CD14-positive monocyte (primary cell): ENCODE measurements around the gene MCF2L. TPM values are rescaled to one million over a fixed set of nuclear protein-coding genes. Genes with fewer than 3 reads are reported as not detected.

Experiments
- DNase-seq, 3 donors: peaks; one replicate each; pipeline ENCODE4 v3.0.0-alpha.2; 2011 to 2022
- H2AFZ ChIP-seq: 2 replicates; pipeline ENCODE4 v1.6.0; 2012; ENCODE audit warnings: mild to moderate bottlenecking, low read depth, low read length, inconsistent platforms; ENCODE audit not compliant: insufficient read depth, poor library complexity, severe bottlenecking
- H3K27ac ChIP-seq, 2 donors: 1 replicate in 1 of 2; 2 replicates in 1 of 2; pipeline ENCODE4 v1.5.1; 2012 to 2013; ENCODE audit warnings: low read length in 2 of 2, control low read depth in 1 of 2, inconsistent platforms in 1 of 2, low read depth in 1 of 2, mild to moderate bottlenecking in 1 of 2
- H3K27me3 ChIP-seq, 2 donors: one replicate each; pipeline versions ENCODE4 v1.6.0 to v1.6.1; 2011 to 2013; ENCODE audit warnings: low read length in 2 of 2; ENCODE audit not compliant: control insufficient read depth in 2 of 2, insufficient read depth in 2 of 2
- H3K36me3 ChIP-seq, 2 donors: replicated peaks in 1 of 2; 1 replicate in 1 of 2; 2 replicates in 1 of 2; pipeline versions ENCODE4 v1.5.1 to v1.6.1; 2012 to 2013; ENCODE audit warnings: low read length in 2 of 2, control low read depth in 1 of 2, inconsistent platforms in 1 of 2, mild to moderate bottlenecking in 1 of 2; ENCODE audit not compliant: insufficient read depth in 2 of 2, control insufficient read depth in 1 of 2
- H3K4me1 ChIP-seq, 2 donors: 1 replicate in 1 of 2; 2 replicates in 1 of 2; pipeline versions ENCODE4 v1.5.1 to v1.6.1; 2012 to 2013; ENCODE audit warnings: low read length in 2 of 2, control low read depth in 1 of 2, inconsistent platforms in 1 of 2, mild to moderate bottlenecking in 1 of 2, moderate library complexity in 1 of 2; ENCODE audit not compliant: insufficient read depth in 2 of 2, control insufficient read depth in 1 of 2
- H3K4me2 ChIP-seq: replicated peaks from 2 replicates; pipeline ENCODE3; 2012; ENCODE audit warnings: low read length, moderate library complexity, mild to moderate bottlenecking; ENCODE audit not compliant: poor library complexity, severe bottlenecking; ENCODE audit errors: extremely low read depth
- H3K4me3 ChIP-seq, 3 experiments: fragments of 200-600 bp in 1 of 3; sonication (generic) in 1 of 3; replicated peaks in 1 of 3; 1 replicate in 2 of 3; 2 replicates in 1 of 3; pipeline ENCODE4 v1.5.1; 2011 to 2013; ENCODE audit warnings: low read length in 3 of 3, mild to moderate bottlenecking in 3 of 3, control low read depth in 2 of 3, low read depth in 2 of 3, inconsistent platforms in 1 of 3, moderate library complexity in 1 of 3
- H3K79me2 ChIP-seq: 2 replicates; pipeline ENCODE4 v1.6.0; 2012; ENCODE audit warnings: mild to moderate bottlenecking, control low read depth, inconsistent platforms, low read length, moderate library complexity; ENCODE audit not compliant: insufficient read depth
- H3K9ac ChIP-seq: 2 replicates; pipeline ENCODE4 v1.6.0; 2017; ENCODE audit warnings: low read length, mild to moderate bottlenecking; ENCODE audit not compliant: insufficient read depth, poor library complexity, severe bottlenecking
- H3K9me3 ChIP-seq, 2 donors: replicated peaks in 1 of 2; 1 replicate in 1 of 2; 2 replicates in 1 of 2; pipeline versions ENCODE4 v1.5.1 to v1.6.1; 2012 to 2013; ENCODE audit warnings: low read length in 2 of 2, control low read depth in 1 of 2; ENCODE audit not compliant: control insufficient read depth in 1 of 2, insufficient read depth in 1 of 2
- H4K20me1 ChIP-seq: 2 replicates; pipeline ENCODE4 v1.6.0; 2012; ENCODE audit warnings: mild to moderate bottlenecking, low read length, control low read depth, moderate library complexity; ENCODE audit not compliant: insufficient read depth
- H3K27ac Mint-ChIP-seq, 7 donors: one replicate each; pipeline ENCODE4 v1.8.0; 2020; ENCODE audit warnings: mild to moderate bottlenecking in 7 of 7, mixed read lengths in 7 of 7, moderate library complexity in 6 of 7, inconsistent platforms in 2 of 7
- H3K27me3 Mint-ChIP-seq, 3 donors: one replicate each; pipeline ENCODE4 v1.8.0; 2021 to 2022; ENCODE audit warnings: low read depth in 3 of 3, mild to moderate bottlenecking in 3 of 3, mixed read lengths in 3 of 3, moderate library complexity in 3 of 3, inconsistent platforms in 1 of 3
- H3K36me3 Mint-ChIP-seq, 2 donors: one replicate each; pipeline ENCODE4 v1.8.0; 2020; ENCODE audit warnings: mixed read lengths in 2 of 2, inconsistent platforms in 1 of 2, mild to moderate bottlenecking in 1 of 2
- H3K4me1 Mint-ChIP-seq: one replicate; pipeline ENCODE4 v1.8.0; 2020; ENCODE audit warnings: mild to moderate bottlenecking, mixed read lengths
- H3K4me3 Mint-ChIP-seq, 2 donors: one replicate each; pipeline ENCODE4 v1.8.0; 2020; ENCODE audit warnings: mild to moderate bottlenecking in 2 of 2, mixed read lengths in 2 of 2, moderate library complexity in 1 of 2
- H3K9me3 Mint-ChIP-seq, 7 donors: one replicate each; pipeline ENCODE4 v1.8.0; 2020 to 2022; ENCODE audit warnings: mixed read lengths in 7 of 7, mild to moderate bottlenecking in 6 of 7, moderate library complexity in 6 of 7, inconsistent platforms in 2 of 7
- CTCF ChIP-seq: fragments of 200-600 bp; IDR thresholded peaks from one replicate; pipeline ENCODE4 v1.8.0; 2022; ENCODE audit warnings: antibody characterized with exemption, mild to moderate bottlenecking
- WGBS: methylation state at CpG from one replicate; pipeline ENCODE4 v1.1.5; 2013; ENCODE audit warnings: missing lambda C conversion rate; ENCODE audit not compliant: insufficient coverage; 5-methylcytosine and 5-hydroxymethylcytosine counted together
- intact Hi-C, 2 donors: fragments of 100-400 bp; cut with micrococcal nuclease; formaldehyde crosslinking; loops; one replicate each; pipeline versions ENCODE4 v1.15.0 to v1.15.1; 2023
- polyA plus RNA-seq, 3 donors: library from polyadenylated mRNA; depleted of rRNA in 1 of 3; unstranded in 2 of 3; stranded (reverse) in 1 of 3; fragments of 300-500 nt in 2 of 3; fragments of >200 nt in 1 of 3; fragmentation: Illumina TruSeq in 2 of 3; gene quantifications; 1 replicate in 2 of 3; 2 replicates in 1 of 3; pipeline ENCODE4 v1.2.3, GENCODE V29; 2012 to 2021

Gene MCF2L
- polyA plus RNA-seq, 3 donors = not detected

GRCh38 chr13:112968380-112968909 lies 569 bp upstream of the MCF2L start:
- Histone ChIP-seq H3K36me3 (no peaks in the 10 kb centered on the region), H2AFZ (no peak overlapping the region), H3K9me3 (peaks cover 0 to 20% of the 10 kb centered on the region in 2 donors), H4K20me1 (no peaks in the 10 kb centered on the region), H3K4me1 (peaks cover 0 to 11% of the 10 kb centered on the region in 2 donors), H3K4me3 (peak overlapping the region in 1 of 3 experiments; percentile 30), H3K79me2 (no peaks in the 10 kb centered on the region), H3K27ac (no peak overlapping the region), H3K4me2 (peak overlapping the region; percentile 45), H3K9ac (no peak overlapping the region), H3K27me3 (peaks cover 20 to 34% of the 10 kb centered on the region in 2 donors)
- peaks cover 3% of the 10 kb centered on the region for H3K4me1 Mint-ChIP-seq
- H3K27me3 Mint-ChIP-seq = peaks cover 35 to 65% (median 38%) of the 10 kb centered on the region in 3 donors
- no peak for TF ChIP-seq CTCF
- H3K27ac Mint-ChIP-seq = no peak overlapping the region
- H3K36me3 Mint-ChIP-seq = peaks cover 0 to 2% of the 10 kb centered on the region in 2 donors
- 1% methylated on average over 52 of the region's 52 CpGs for WGBS
- no peak for DNase-seq
- H3K4me3 Mint-ChIP-seq = peak overlapping the region in 1 of 2 donors; percentile 76
- peaks cover 0 to 16% (median 6%) of the 10 kb centered on the region in 7 donors for H3K9me3 Mint-ChIP-seq
- intact Hi-C loops = no loop called here

GRCh38 chr13:112969692-112970338 lies 801 bp downstream of the MCF2L start:
- 37% methylated on average over 6 of the region's 13 CpGs for WGBS
- intact Hi-C loops = no loop called here
- no peak for TF ChIP-seq CTCF
- H3K9me3 Mint-ChIP-seq = peaks cover 0 to 16% (median 6%) of the 10 kb centered on the region in 7 donors
- H3K27ac Mint-ChIP-seq = no peak overlapping the region
- no peak overlapping the region for H3K27ac ChIP-seq
- no peaks in the 10 kb centered on the region for H3K79me2 ChIP-seq
- H3K4me1 Mint-ChIP-seq = peaks cover 3% of the 10 kb centered on the region
- no peak overlapping the region for H2AFZ ChIP-seq
- DNase-seq = no peak
- H3K36me3 Mint-ChIP-seq = peaks cover 0 to 2% of the 10 kb centered on the region in 2 donors
- H3K27me3 Mint-ChIP-seq = peaks cover 39 to 62% (median 42%) of the 10 kb centered on the region in 3 donors
- H3K9me3 ChIP-seq = peaks cover 0 to 20% of the 10 kb centered on the region in 2 donors
- no peak overlapping the region for H3K4me2 ChIP-seq
- H3K36me3 ChIP-seq = no peaks in the 10 kb centered on the region
- no peaks in the 10 kb centered on the region for H4K20me1 ChIP-seq
- peaks cover 0 to 11% of the 10 kb centered on the region in 2 donors for H3K4me1 ChIP-seq
- H3K27me3 ChIP-seq = peaks cover 20 to 34% of the 10 kb centered on the region in 2 donors
- peak overlapping the region in 1 of 3 experiments; percentile 30 for H3K4me3 ChIP-seq
- no peak overlapping the region for H3K9ac ChIP-seq
- peak overlapping the region in 1 of 2 donors; percentile 83 for H3K4me3 Mint-ChIP-seq
